H9 (cell line): ENCODE results near the gene PCSK6. TPM values are rescaled to one million over a fixed set of nuclear protein-coding genes. Genes with fewer than 3 reads are reported as not detected.

Experiments
- DNase-seq: peaks from one replicate; pipeline ENCODE4 v3.0.0-alpha.2; 2017
- H2AFZ ChIP-seq: one replicate; pipeline ENCODE4 v1.6.1; 2013; ENCODE audit warnings: mild to moderate bottlenecking, low read length, control low read depth, moderate library complexity
- H2AK5ac ChIP-seq: 2 replicates; pipeline ENCODE4 v1.6.1; 2013; ENCODE audit warnings: low read length, control low read depth, mixed read lengths; ENCODE audit not compliant: insufficient read length
- H2BK120ac ChIP-seq: one replicate; pipeline ENCODE4 v1.6.1; 2013; ENCODE audit warnings: low read depth, mild to moderate bottlenecking, low read length, control low read depth, inconsistent platforms; ENCODE audit not compliant: poor library complexity, severe bottlenecking
- H2BK12ac ChIP-seq: 2 replicates; pipeline ENCODE4 v1.6.1; 2013; ENCODE audit warnings: low read length, control low read depth, mixed read lengths, low read depth; ENCODE audit not compliant: insufficient read length
- H2BK15ac ChIP-seq: 2 replicates; pipeline ENCODE4 v1.6.1; 2013; ENCODE audit warnings: low read depth, low read length, control low read depth
- H2BK20ac ChIP-seq: one replicate; pipeline ENCODE4 v1.6.1; 2013; ENCODE audit warnings: low read depth, mild to moderate bottlenecking, low read length, control low read depth, inconsistent platforms; ENCODE audit not compliant: poor library complexity, severe bottlenecking
- H2BK5ac ChIP-seq: 2 replicates; pipeline ENCODE4 v1.6.1; 2013; ENCODE audit warnings: low read length, control low read depth, mixed read lengths; ENCODE audit not compliant: insufficient read length
- H3K14ac ChIP-seq: 2 replicates; pipeline ENCODE4 v1.6.1; 2013; ENCODE audit warnings: low read length, control low read depth; ENCODE audit not compliant: insufficient read depth
- H3K18ac ChIP-seq: 2 replicates; pipeline ENCODE4 v1.6.1; 2013; ENCODE audit warnings: low read depth, mild to moderate bottlenecking, mixed read lengths, low read length, control low read depth; ENCODE audit not compliant: insufficient read length
- H3K23ac ChIP-seq: 2 replicates; pipeline ENCODE4 v1.6.1; 2013; ENCODE audit warnings: low read length, control low read depth, mixed read lengths, low read depth; ENCODE audit not compliant: insufficient read length
- H3K23me2 ChIP-seq: 2 replicates; pipeline ENCODE4 v1.6.1; 2013; ENCODE audit warnings: low read depth, mild to moderate bottlenecking, mixed read lengths, low read length, control low read depth; ENCODE audit not compliant: insufficient read length, poor library complexity, severe bottlenecking
- H3K27ac ChIP-seq: 2 replicates; pipeline ENCODE4 v1.5.1; 2013; ENCODE audit warnings: low read length, control low read depth, mixed read lengths, low read depth; ENCODE audit not compliant: insufficient read length
- H3K27me3 ChIP-seq: 2 replicates; pipeline ENCODE4 v1.6.1; 2013; ENCODE audit warnings: low read length, control low read depth, inconsistent platforms; ENCODE audit not compliant: insufficient read depth
- H3K4ac ChIP-seq: 2 replicates; pipeline ENCODE4 v1.6.1; 2013; ENCODE audit warnings: low read depth, mild to moderate bottlenecking, control low read depth, inconsistent platforms, low read length, moderate library complexity
- H3K4me1 ChIP-seq: 2 replicates; pipeline ENCODE4 v1.6.1; 2013; ENCODE audit warnings: low read length, control low read depth, inconsistent platforms; ENCODE audit not compliant: insufficient read depth
- H3K4me2 ChIP-seq: 2 replicates; pipeline ENCODE4 v1.6.1; 2013; ENCODE audit warnings: low read length, control low read depth, mixed read lengths; ENCODE audit not compliant: insufficient read length, insufficient read depth
- H3K56ac ChIP-seq: 2 replicates; pipeline ENCODE4 v1.6.1; 2013; ENCODE audit warnings: low read depth, mild to moderate bottlenecking, mixed read lengths, low read length, control low read depth; ENCODE audit not compliant: insufficient read length
- H3K79me1 ChIP-seq: 2 replicates; pipeline ENCODE4 v1.6.1; 2013; ENCODE audit warnings: low read depth, mild to moderate bottlenecking, moderate library complexity, low read length, control low read depth, inconsistent platforms; ENCODE audit not compliant: insufficient read depth, poor library complexity, severe bottlenecking
- H3K79me2 ChIP-seq: 2 replicates; pipeline ENCODE4 v1.6.1; 2013; ENCODE audit warnings: low read length, control low read depth, inconsistent platforms; ENCODE audit not compliant: insufficient read depth
- H3K9ac ChIP-seq: 2 replicates; pipeline ENCODE4 v1.6.1; 2013; ENCODE audit warnings: low read length, control low read depth, mixed read lengths; ENCODE audit not compliant: insufficient read length; ENCODE audit errors: extremely low read depth
- H3K9me3 ChIP-seq: one replicate; pipeline ENCODE4 v1.6.1; 2013; ENCODE audit warnings: low read depth, low read length, inconsistent platforms; ENCODE audit not compliant: control insufficient read depth
- H3T11ph ChIP-seq: one replicate; pipeline ENCODE4 v1.6.1; 2013; ENCODE audit warnings: mild to moderate bottlenecking, low read length, control low read depth, inconsistent platforms
- H4K20me1 ChIP-seq: one replicate; pipeline ENCODE4 v1.6.1; 2013; ENCODE audit not compliant: control insufficient read depth, insufficient read length, insufficient read depth
- H4K5ac ChIP-seq: 2 replicates; pipeline ENCODE4 v1.6.1; 2013; ENCODE audit warnings: low read depth, mild to moderate bottlenecking, mixed read lengths, low read length, control low read depth; ENCODE audit not compliant: insufficient read length
- H4K8ac ChIP-seq: replicated peaks from 2 replicates; pipeline ENCODE4 v1.6.1; 2013; ENCODE audit warnings: low read length, control low read depth, mixed read lengths, low read depth; ENCODE audit not compliant: insufficient read length
- H4K91ac ChIP-seq: 2 replicates; pipeline ENCODE4 v1.6.1; 2013; ENCODE audit warnings: low read depth, mild to moderate bottlenecking, moderate library complexity, mixed read lengths, low read length, control low read depth; ENCODE audit not compliant: insufficient read length
- H3K27ac Mint-ChIP-seq, 3 experiments: 2 replicates in 2 of 3; 3 replicates in 1 of 3; pipeline ENCODE4 v1.8.0; 2020 to 2021; ENCODE audit warnings: mixed read lengths in 3 of 3, mild to moderate bottlenecking in 1 of 3, moderate library complexity in 1 of 3
- H3K27me3 Mint-ChIP-seq: 2 replicates; pipeline ENCODE4 v1.8.0; 2021; ENCODE audit warnings: low read depth, mild to moderate bottlenecking, moderate library complexity, mixed read lengths
- H3K36me3 Mint-ChIP-seq, 3 experiments: 2 replicates in 2 of 3; 3 replicates in 1 of 3; pipeline ENCODE4 v1.8.0; 2020 to 2021; ENCODE audit warnings: low read depth in 3 of 3, mixed read lengths in 3 of 3; ENCODE audit not compliant: insufficient read depth in 1 of 3
- H3K4me1 Mint-ChIP-seq, 2 experiments: 2 replicates each; pipeline ENCODE4 v1.8.0; 2020; ENCODE audit warnings: mixed read lengths in 2 of 2
- H3K4me3 Mint-ChIP-seq, 2 experiments: 2 replicates in 1 of 2; 3 replicates in 1 of 2; pipeline ENCODE4 v1.8.0; 2020 to 2021; ENCODE audit warnings: mild to moderate bottlenecking in 2 of 2, mixed read lengths in 2 of 2, moderate library complexity in 1 of 2
- H3K9me3 Mint-ChIP-seq, 2 experiments: 2 replicates in 1 of 2; 3 replicates in 1 of 2; pipeline ENCODE4 v1.8.0; 2020; ENCODE audit warnings: mild to moderate bottlenecking in 2 of 2, mixed read lengths in 2 of 2, moderate library complexity in 1 of 2
- WGBS: extraction: QIAGEN DNeasy Blood & Tissue Kit; methylation state at CpG from one replicate; pipeline ENCODE4 v1.1.7; 2013; ENCODE audit warnings: missing lambda C conversion rate, low lambda C conversion rate, mixed read lengths; ENCODE audit not compliant: insufficient read length; ENCODE audit errors: extremely low coverage; 5-methylcytosine and 5-hydroxymethylcytosine counted together
- total RNA-seq: library from RNA; stranded (reverse); gene quantifications from 2 replicates; pipeline ENCODE4 v1.2.1, GENCODE V29; 2021
- TF ChIP-seq, protein P1 (sequence below): fragments of 200-600 bp; sonication (generic); conservative IDR thresholded peaks from 3 replicates; pipeline ENCODE4 v1.8.0; 2021; ENCODE audit warnings: antibody characterized with exemption, mild to moderate bottlenecking

PCSK6 gene
- total RNA-seq, 1 experiment from 2014 or later: 4.0 TPM

- H3K9me3 Mint-ChIP-seq: no peaks in the 10 kb centered on the region
These were observed 33.3 kb downstream of the PCSK6 start for GRCh38 chr15:101456057-101456739.

More at GRCh38 chr15:101456057-101456739, 33.3 kb downstream of the PCSK6 start:
- no peak overlapping the region for H2AFZ ChIP-seq
- H3K27ac ChIP-seq: no peak overlapping the region
- H3K4me1 ChIP-seq: no peaks in the 10 kb centered on the region
- WGBS: no CpG with 5 or more reads among the region's 14 CpGs
- no peaks in the 10 kb centered on the region for H3K79me1 ChIP-seq
- TF ChIP-seq, protein P1, sequence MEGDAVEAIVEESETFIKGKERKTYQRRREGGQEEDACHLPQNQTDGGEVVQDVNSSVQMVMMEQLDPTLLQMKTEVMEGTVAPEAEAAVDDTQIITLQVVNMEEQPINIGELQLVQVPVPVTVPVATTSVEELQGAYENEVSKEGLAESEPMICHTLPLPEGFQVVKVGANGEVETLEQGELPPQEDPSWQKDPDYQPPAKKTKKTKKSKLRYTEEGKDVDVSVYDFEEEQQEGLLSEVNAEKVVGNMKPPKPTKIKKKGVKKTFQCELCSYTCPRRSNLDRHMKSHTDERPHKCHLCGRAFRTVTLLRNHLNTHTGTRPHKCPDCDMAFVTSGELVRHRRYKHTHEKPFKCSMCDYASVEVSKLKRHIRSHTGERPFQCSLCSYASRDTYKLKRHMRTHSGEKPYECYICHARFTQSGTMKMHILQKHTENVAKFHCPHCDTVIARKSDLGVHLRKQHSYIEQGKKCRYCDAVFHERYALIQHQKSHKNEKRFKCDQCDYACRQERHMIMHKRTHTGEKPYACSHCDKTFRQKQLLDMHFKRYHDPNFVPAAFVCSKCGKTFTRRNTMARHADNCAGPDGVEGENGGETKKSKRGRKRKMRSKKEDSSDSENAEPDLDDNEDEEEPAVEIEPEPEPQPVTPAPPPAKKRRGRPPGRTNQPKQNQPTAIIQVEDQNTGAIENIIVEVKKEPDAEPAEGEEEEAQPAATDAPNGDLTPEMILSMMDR: no peak
- H3K56ac ChIP-seq: no peak overlapping the region
- no peaks in the 10 kb centered on the region for H3K27me3 ChIP-seq
- H3K14ac ChIP-seq: no peak overlapping the region
- H4K5ac ChIP-seq: no peak overlapping the region
- no peak overlapping the region for H2BK15ac ChIP-seq
- no peak overlapping the region for H2BK20ac ChIP-seq
- no peak overlapping the region for H2AK5ac ChIP-seq
- H2BK120ac ChIP-seq: no peak overlapping the region
- no peak overlapping the region for H3T11ph ChIP-seq
- no peak overlapping the region for H2BK12ac ChIP-seq
- H4K8ac ChIP-seq: no peak overlapping the region
- H3K9ac ChIP-seq: no peak overlapping the region
- no peak overlapping the region for H3K4ac ChIP-seq
- Mint-ChIP-seq H3K27ac (no peak overlapping the region; a peak in 1 of 7 replicates), H3K4me3 (no peak overlapping the region), H3K27me3 (no peaks in the 10 kb centered on the region; the same call in 1 of the 2 replicates), H3K4me1 (peaks cover 10 to 21% of the 10 kb centered on the region in 2 experiments), H3K36me3 (no peaks in the 10 kb centered on the region)
- no peak overlapping the region for H2BK5ac ChIP-seq
- no peak overlapping the region for H4K91ac ChIP-seq
- DNase-seq: no peak
- H4K20me1 ChIP-seq: no peaks in the 10 kb centered on the region
- H3K9me3 ChIP-seq: no peaks in the 10 kb centered on the region
- H3K23ac ChIP-seq: no peak overlapping the region
- no peaks in the 10 kb centered on the region for H3K79me2 ChIP-seq
- H3K23me2 ChIP-seq: no peaks in the 10 kb centered on the region
- H3K4me2 ChIP-seq: no peak overlapping the region
- no peak overlapping the region for H3K18ac ChIP-seq
